GM18508 (cell line): Measurements from ENCODE around the gene SLC43A2.
"Not testable (repeated sequence)": the region's sequence is repeated elsewhere in the genome, so short reads cannot be mapped to it uniquely, and the experiment has no call there.

Experiments
- ATAC-seq: cut with Tn5 transposase; IDR thresholded peaks from one replicate; pipeline ENCODE4 v1.9.1; 2021; ENCODE audit warnings: moderate number of reproducible peaks; ENCODE audit not compliant: insufficient read depth, unreplicated experiment

The SLC43A2 gene

GRCh38 chr17:1552932-1553331 lies 75.7 kb downstream of the SLC43A2 start:
- no peak for ATAC-seq

- no peak for ATAC-seq
These were observed 76.9 kb downstream of the SLC43A2 start for GRCh38 chr17:1551741-1552140.

- ATAC-seq = no peak
These were observed 80.6 kb downstream of the SLC43A2 start for GRCh38 chr17:1548032-1548431.

GRCh38 chr17:1546292-1546922 lies 82.2 kb downstream of the SLC43A2 start:
- ATAC-seq = no peak

- ATAC-seq = no peak
These were observed 83.0 kb downstream of the SLC43A2 start for GRCh38 chr17:1545618-1546017.

- no peak for ATAC-seq
These were observed 86.3 kb downstream of the SLC43A2 start for GRCh38 chr17:1542316-1542715.

GRCh38 chr17:1541367-1541904 lies 87.2 kb downstream of the SLC43A2 start:
- no peak for ATAC-seq

- no peak for ATAC-seq
These were observed 88.8 kb downstream of the SLC43A2 start for GRCh38 chr17:1539811-1540210.

GRCh38 chr17:1535737-1536136 lies 92.9 kb downstream of the SLC43A2 start:
- no peak for ATAC-seq

GRCh38 chr17:1533661-1534325 lies 94.8 kb downstream of the SLC43A2 start:
- no peak for ATAC-seq

GRCh38 chr17:1532836-1533602 lies 95.6 kb downstream of the SLC43A2 start:
- ATAC-seq = no peak

- ATAC-seq = no peak
These were observed 98.8 kb downstream of the SLC43A2 start for GRCh38 chr17:1529863-1530262.

- not testable (repeated sequence) for ATAC-seq
These were observed 101.8 kb downstream of the SLC43A2 start for GRCh38 chr17:1526876-1527275.

- ATAC-seq = no peak
These were observed 106.0 kb downstream of the SLC43A2 start for GRCh38 chr17:1522626-1523025.

GRCh38 chr17:1521086-1521640 lies 107.5 kb downstream of the SLC43A2 start:
- no peak for ATAC-seq

- no peak for ATAC-seq
These were observed 109.0 kb downstream of the SLC43A2 start for GRCh38 chr17:1519678-1520077.
